Measurements from ENCODE around the gene ASCL5. TPM values are rescaled to one million over a fixed set of nuclear protein-coding genes. Genes with fewer than 3 reads are reported as not detected.

The ASCL5 gene
- total and polyA plus RNA-seq, 9 of the 15 experiments (the other 6 are each of a cell fraction or from before 2014, with no cell fraction given) = 0.09 TPM; not detected in 8

DNA sequence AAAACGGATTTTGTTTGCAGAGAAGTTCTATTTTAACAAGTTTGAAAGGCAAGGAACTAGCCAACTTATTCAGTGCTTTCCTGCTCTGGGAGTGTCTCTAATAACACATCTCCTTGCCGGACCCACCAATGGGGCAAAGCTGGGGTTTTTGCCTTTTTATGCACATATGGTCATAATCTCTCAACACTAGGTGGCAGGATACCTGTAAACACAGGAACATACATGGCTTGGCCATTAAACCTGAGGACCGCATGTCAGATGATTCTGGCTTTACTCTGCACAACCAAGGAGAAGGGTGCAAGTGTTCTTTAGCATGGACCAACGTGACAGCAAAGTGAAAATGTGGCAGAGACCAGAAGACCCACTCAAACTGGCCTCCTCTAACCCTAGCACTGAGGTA is 22.4 kb upstream of the ASCL5 start (continued):
- peak; percentile 67 for TF ChIP-seq SMC3 (conservative IDR thresholded peaks at IDR 0.05; ENCODE audit: insufficient read depth, low read depth, low read length)
- no peak for TF ChIP-seq SRSF3 (IDR thresholded peaks at IDR 0.05; ENCODE audit: insufficient read depth, low read length)
- TF ChIP-seq SMAD2 (IDR thresholded peaks at IDR 0.05; ENCODE audit: low read depth, low read length) = no peak
- 0 out of 2 replicates have a peak, but pooled peaks have one; percentile 39 for TF ChIP-seq FOXJ2 (tag; IDR thresholded peaks at IDR 0.05)
- peak; percentile 40 to 47; a peak in 1 of 4 replicates for TF ChIP-seq FOXK2 (conservative IDR thresholded peaks at IDR 0.05 in 1 of 2, IDR thresholded peaks at IDR 0.05 in 1 of 2; ENCODE audit: low read depth in 2 of 2)
- TF ChIP-seq KAT2B (IDR thresholded peaks at IDR 0.05; ENCODE audit: low read depth, low read length) = no peak
- TF ChIP-seq SMAD4 (CRISPR knock-in tag; conservative IDR thresholded peaks at IDR 0.05) = no peak
- TF ChIP-seq HNRNPK (IDR thresholded peaks at IDR 0.05; ENCODE audit: low read depth, low read length, poor library complexity, severe bottlenecking) = no peak
- TF ChIP-seq KLF13 (tag; IDR thresholded peaks at IDR 0.05; ENCODE audit: borderline replicate concordance, low read depth) = no peak

GRCh38 chr1:201147396-201148015 is 20.5 kb upstream of the ASCL5 start:
- no peaks in the 10 kb centered on the region for H3K79me2 ChIP-seq (ENCODE audit: control insufficient read depth, insufficient read depth, low read length)
- intact Hi-C loops (cut with micrococcal nuclease) = no loop called here
- 79% methylated on average over 12 of the region's 13 CpGs for WGBS (ENCODE audit: insufficient coverage, low coverage, missing lambda C conversion rate)
- no peaks in the 10 kb centered on the region for H3K27me3 ChIP-seq (ENCODE audit: control insufficient read depth in 2 of 2, insufficient read depth in 2 of 2, low read length in 2 of 2)
- H4K20me1 ChIP-seq (replicated peaks; ENCODE audit: control insufficient read depth, insufficient read depth, low read length) = peaks cover 6% of the 10 kb centered on the region; the same call in 1 of the 2 replicates
- H3K36me3 ChIP-seq (ENCODE audit: control insufficient read depth, insufficient read depth, low read length) = peaks cover 100% of the 10 kb centered on the region
- TF ChIP-seq RFX7 (CRISPR knock-in tag; IDR thresholded peaks at IDR 0.05) = no peak
- no TSS peak for BruUV-seq (replicated peaks)
- H3K9me3 ChIP-seq (replicated peaks; ENCODE audit: control insufficient read depth, insufficient read depth, low read depth, low read length) = no peaks in the 10 kb centered on the region
- FAIRE-seq (no peak), DNase-seq (ENCODE audit: extremely low read depth in 1 of 4, low spot score in 3 of 4) (no peak), ATAC-seq (no peak)
- no peak overlapping the region for H3K4me2 ChIP-seq (ENCODE audit: insufficient read depth, low read length)
- peaks cover 0 to 6% of the 10 kb centered on the region in 2 experiments; a peak in 3 of 5 replicates for H3K4me1 ChIP-seq (replicated peaks in 1 of 2; ENCODE audit: control insufficient read depth in 2 of 2, insufficient read depth in 2 of 2, low read length in 2 of 2)
- H3K4me3 ChIP-seq = no peak overlapping the region
- ChIA-PET POLR2A (interaction anchor here (0.6 to 2.4 kb wide), 5 partner anchors 9 to 215 kb away, joined by 3 to 8 read pairs (median 3); no protein-coding TSS in a partner anchor), CTCF (ENCODE audit: low intra/inter-chr PET ratio) (interaction anchor here (3.0 to 3.3 kb wide), 2 partner anchors 38 to 76 kb away, joined by 22 to 23 read pairs; no protein-coding TSS in a partner anchor)
- H2AFZ ChIP-seq (ENCODE audit: low read depth, low read length) = no peak overlapping the region
- no peak overlapping the region for H3K27ac ChIP-seq (ENCODE audit: extremely low read depth, low read depth, low read length)
- H3K9ac ChIP-seq (ENCODE audit: insufficient read depth in 1 of 2, low read depth in 2 of 2, low read length in 2 of 2) = no peak overlapping the region
- H3K9me1 ChIP-seq (ENCODE audit: control insufficient read depth, insufficient read depth, low read length) = no peaks in the 10 kb centered on the region
- in situ Hi-C loops (cut with MboI) = loop anchor here (5.0 kb wide), 1 partner anchor 70 kb away; no protein-coding TSS in a partner anchor

Measured in K562 (cell line).